ENCODE results near the gene SPEG. TPM values are rescaled to one million over a fixed set of nuclear protein-coding genes. Genes with fewer than 3 reads are reported as not detected.
A peak's percentile ranks its signal among the peaks of the same experiment; 100 is the strongest.

SPEG gene
- total and polyA plus RNA-seq, 2 of the 8 experiments (the other 6 are each of a cell fraction or from before 2014, with no cell fraction given): 19.9 to 32.0 TPM

- peak; percentile 77; the same call in 1 of the 2 replicates for TF ChIP-seq MAFK (IDR thresholded peaks at IDR 0.05; ENCODE audit: low read depth, low read length)
- TF ChIP-seq TCF12 (IDR thresholded peaks at IDR 0.05; ENCODE audit: low read depth, low read length): 0 out of 2 replicates have a peak, but pooled peaks have one; percentile 45
- no peak for TF ChIP-seq CBX8 (IDR thresholded peaks at IDR 0.05; ENCODE audit: borderline replicate concordance, low read depth, low read length)
- no peak for TF ChIP-seq CHD7 (IDR thresholded peaks at IDR 0.05; ENCODE audit: insufficient replicate concordance, low read length)
- no peak for TF ChIP-seq EP300 (IDR thresholded peaks at IDR 0.05; ENCODE audit: borderline replicate concordance in 1 of 2, low read depth in 2 of 2, low read length in 2 of 2)
- no peak for TF ChIP-seq ATF2 (IDR thresholded peaks at IDR 0.05; ENCODE audit: low read length)
- peak; percentile 58; the same call in 1 of the 2 replicates for TF ChIP-seq SP1 (IDR thresholded peaks at IDR 0.05; ENCODE audit: low read depth, low read length)
- TF ChIP-seq RBBP5 (IDR thresholded peaks at IDR 0.05; ENCODE audit: borderline replicate concordance, low read depth, low read length): no peak
- TF ChIP-seq ASH2L (IDR thresholded peaks at IDR 0.05; ENCODE audit: low read length): peak; percentile 37
Measured at GRCh38 chr2:219486380-219486959, 51.8 kb downstream of the SPEG start (continued).
